ENCODE results near the gene STK32A. TPM values are rescaled to one million over a fixed set of nuclear protein-coding genes. Genes with fewer than 3 reads are reported as not detected.

Gene STK32A
- polyA plus RNA-seq, 1 donor (not counting 4 experiments of a cell fraction or from before 2014, with no cell fraction given), result 0.01 TPM

GRCh38 chr5:147413266-147413665 lies 178.4 kb downstream of the STK32A start:
- Histone ChIP-seq H3K9ac (ENCODE audit: control insufficient read depth, extremely low read depth, insufficient read depth, low read length) (no peak overlapping the region), H3K9me3 (ENCODE audit: control insufficient read depth, low read depth, low read length) (no peaks in the 10 kb centered on the region), H3K4me3 (ENCODE audit: control insufficient read depth in 2 of 3, extremely low read depth in 1 of 3, insufficient read depth in 2 of 3, low read depth in 1 of 3, low read length in 3 of 3) (no peak overlapping the region), H3K9me1 (ENCODE audit: control insufficient read depth, extremely low read depth, insufficient read depth, low read length) (no peaks in the 10 kb centered on the region), H3K36me3 (ENCODE audit: control insufficient read depth in 2 of 2, extremely low read depth in 1 of 2, insufficient read depth in 2 of 2, low read length in 2 of 2) (no peaks in the 10 kb centered on the region), H3K27ac (ENCODE audit: control insufficient read depth, insufficient read depth, low read length) (no peak overlapping the region), H2AFZ (ENCODE audit: control insufficient read depth, low read length) (no peak overlapping the region), H3K27me3 (ENCODE audit: control insufficient read depth, extremely low read depth, insufficient read depth, low read length) (no peaks in the 10 kb centered on the region), H3K79me2 (ENCODE audit: control insufficient read depth, insufficient read depth, low read length) (no peaks in the 10 kb centered on the region), H3K4me2 (ENCODE audit: control insufficient read depth, extremely low read depth, insufficient read depth, low read depth, low read length) (no peak overlapping the region), H4K20me1 (ENCODE audit: control insufficient read depth, extremely low read depth, insufficient read depth, low read length) (no peaks in the 10 kb centered on the region), H3K4me1 (ENCODE audit: control insufficient read depth, extremely low read depth, insufficient read depth, low read length) (no peaks in the 10 kb centered on the region)
- no peak for DNase-seq (ENCODE audit: low read depth, low spot score)
- FAIRE-seq, result no peak
- dilution Hi-C loops (cut with MboI; ENCODE audit: extremely low pct_ligation_motif_present, low sequenced_read_pairs), result no loop called here
- TF ChIP-seq EZH2 (IDR thresholded peaks at IDR 0.05; ENCODE audit: low read length) (no peak), CTCF (optimal IDR thresholded peaks at IDR 0.05 in 1 of 3, IDR thresholded peaks at IDR 0.05 in 1 of 3, conservative IDR thresholded peaks at IDR 0.05 in 1 of 3; ENCODE audit: extremely low read depth in 1 of 3, insufficient read depth in 2 of 3, low read length in 3 of 3) (no peak)

- dilution Hi-C loops (cut with MboI; ENCODE audit: extremely low pct_ligation_motif_present, low sequenced_read_pairs), result no loop called here
- Histone ChIP-seq H2AFZ (ENCODE audit: control insufficient read depth, low read length) (no peak overlapping the region), H4K20me1 (ENCODE audit: control insufficient read depth, extremely low read depth, insufficient read depth, low read length) (no peaks in the 10 kb centered on the region), H3K27ac (ENCODE audit: control insufficient read depth, insufficient read depth, low read length) (no peak overlapping the region), H3K36me3 (ENCODE audit: control insufficient read depth in 2 of 2, extremely low read depth in 1 of 2, insufficient read depth in 2 of 2, low read length in 2 of 2) (no peaks in the 10 kb centered on the region), H3K9me1 (ENCODE audit: control insufficient read depth, extremely low read depth, insufficient read depth, low read length) (no peaks in the 10 kb centered on the region), H3K27me3 (ENCODE audit: control insufficient read depth, extremely low read depth, insufficient read depth, low read length) (no peaks in the 10 kb centered on the region), H3K4me2 (ENCODE audit: control insufficient read depth, extremely low read depth, insufficient read depth, low read depth, low read length) (no peak overlapping the region), H3K79me2 (ENCODE audit: control insufficient read depth, insufficient read depth, low read length) (no peaks in the 10 kb centered on the region), H3K9ac (ENCODE audit: control insufficient read depth, extremely low read depth, insufficient read depth, low read length) (no peak overlapping the region), H3K4me3 (ENCODE audit: control insufficient read depth in 2 of 3, extremely low read depth in 1 of 3, insufficient read depth in 2 of 3, low read depth in 1 of 3, low read length in 3 of 3) (no peak overlapping the region), H3K4me1 (ENCODE audit: control insufficient read depth, extremely low read depth, insufficient read depth, low read length) (no peaks in the 10 kb centered on the region), H3K9me3 (ENCODE audit: control insufficient read depth, low read depth, low read length) (no peaks in the 10 kb centered on the region)
- FAIRE-seq, result no peak
- DNase-seq (ENCODE audit: low read depth, low spot score), result no peak
- TF ChIP-seq CTCF (optimal IDR thresholded peaks at IDR 0.05 in 1 of 3, IDR thresholded peaks at IDR 0.05 in 1 of 3, conservative IDR thresholded peaks at IDR 0.05 in 1 of 3; ENCODE audit: extremely low read depth in 1 of 3, insufficient read depth in 2 of 3, low read length in 3 of 3), result no peak
- no peak for TF ChIP-seq EZH2 (IDR thresholded peaks at IDR 0.05; ENCODE audit: low read length)
These were observed 180.8 kb downstream of the STK32A start for GRCh38 chr5:147415651-147416050.

Measured in keratinocyte (primary cell).